D721Med (cell line): ENCODE results near the gene PELI2.

Source experiments
- DNase-seq: peaks from one replicate; pipeline ENCODE4 v3.0.0; 2011; ENCODE audit warnings: low spot score; ENCODE audit not compliant: insufficient read length
- FAIRE-seq: peaks from 2 replicates; lab custom pipeline; 2011; peaks lifted over from hg19 to GRCh38; lab: Jason Lieb, UNC
- CTCF ChIP-seq: IDR thresholded peaks from 2 replicates; pipeline ENCODE4 v1.5.1; 2012; ENCODE audit warnings: mild to moderate bottlenecking, control low read depth; ENCODE audit not compliant: insufficient read depth; ENCODE audit errors: missing control alignments

The PELI2 gene

DNA sequence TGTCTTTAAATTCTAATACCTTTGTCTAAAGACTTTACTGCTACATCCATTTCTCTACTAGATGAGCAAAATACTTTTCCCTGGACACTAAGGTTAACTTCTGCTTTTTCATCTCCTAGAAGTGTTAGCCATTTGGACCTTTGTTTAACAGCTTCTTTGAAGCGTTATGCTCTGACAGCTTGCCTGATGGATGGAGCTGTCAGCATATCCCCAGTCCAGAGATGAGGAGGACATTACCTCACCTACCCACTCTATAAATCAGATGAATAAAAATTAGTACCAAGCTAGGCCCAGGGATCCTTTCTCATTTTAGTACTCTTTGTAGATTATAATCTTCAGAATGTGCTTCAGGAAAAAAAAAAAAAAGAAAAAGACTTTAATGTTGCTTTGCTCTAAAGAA lies 222.7 kb downstream of the PELI2 start:
- no peak for FAIRE-seq
- DNase-seq: no peak
- no peak for TF ChIP-seq CTCF

GRCh38 chr14:56341766-56342493 lies 223.7 kb downstream of the PELI2 start:
- no peak for FAIRE-seq
- no peak for TF ChIP-seq CTCF
- no peak for DNase-seq

DNA sequence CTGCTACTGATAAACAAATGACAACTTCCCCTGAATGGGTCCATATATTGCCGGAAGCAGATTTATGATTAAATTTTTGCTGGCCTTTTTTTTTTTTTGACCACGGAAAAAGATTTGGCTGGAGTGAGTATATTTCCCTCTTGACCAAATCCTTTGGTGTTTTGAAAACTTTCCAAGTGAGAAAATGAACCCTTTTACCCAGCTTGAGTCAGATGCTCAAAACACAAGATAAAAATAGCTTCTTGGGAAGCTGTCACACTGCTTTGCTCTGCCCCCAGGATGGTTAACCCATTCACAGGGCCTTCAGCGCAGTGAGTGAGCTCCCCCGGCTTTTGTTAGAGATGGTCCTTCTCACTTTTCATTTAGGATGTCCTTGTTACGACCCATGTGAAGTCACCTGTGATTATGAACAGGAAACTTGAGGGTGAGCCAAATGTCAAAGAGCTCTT lies 224.3 kb downstream of the PELI2 start:
- FAIRE-seq (no peak), DNase-seq (no peak)
- no peak for TF ChIP-seq CTCF

- FAIRE-seq: no peak
- no peak for DNase-seq
- TF ChIP-seq CTCF: no peak
Observed at GRCh38 chr14:56349960-56350359, 231.7 kb downstream of the PELI2 start.
